Uterus (tissue), 2 donors: ENCODE results near the gene ARHGAP9.

Experiments used
- POLR2A ChIP-seq, 2 donors: fragments of 450-650 bp; IDR thresholded peaks; one replicate each; pipeline ENCODE4 v1.6.1; 2016; ENCODE audit warnings: antibody characterized with exemption in 2 of 2, mild to moderate bottlenecking in 1 of 2, moderate library complexity in 1 of 2
- TF ChIP-seq, protein P1 (sequence below), 4 experiments: fragments of 200-600 bp in 2 of 4; fragments of 450-650 bp in 2 of 4; sonication (generic) in 2 of 4; IDR thresholded peaks; one replicate each; pipeline ENCODE4 v1.5.1; 2016 to 2019; ENCODE audit warnings: antibody characterized with exemption in 4 of 4, mild to moderate bottlenecking in 2 of 4, moderate library complexity in 1 of 4

DNA sequence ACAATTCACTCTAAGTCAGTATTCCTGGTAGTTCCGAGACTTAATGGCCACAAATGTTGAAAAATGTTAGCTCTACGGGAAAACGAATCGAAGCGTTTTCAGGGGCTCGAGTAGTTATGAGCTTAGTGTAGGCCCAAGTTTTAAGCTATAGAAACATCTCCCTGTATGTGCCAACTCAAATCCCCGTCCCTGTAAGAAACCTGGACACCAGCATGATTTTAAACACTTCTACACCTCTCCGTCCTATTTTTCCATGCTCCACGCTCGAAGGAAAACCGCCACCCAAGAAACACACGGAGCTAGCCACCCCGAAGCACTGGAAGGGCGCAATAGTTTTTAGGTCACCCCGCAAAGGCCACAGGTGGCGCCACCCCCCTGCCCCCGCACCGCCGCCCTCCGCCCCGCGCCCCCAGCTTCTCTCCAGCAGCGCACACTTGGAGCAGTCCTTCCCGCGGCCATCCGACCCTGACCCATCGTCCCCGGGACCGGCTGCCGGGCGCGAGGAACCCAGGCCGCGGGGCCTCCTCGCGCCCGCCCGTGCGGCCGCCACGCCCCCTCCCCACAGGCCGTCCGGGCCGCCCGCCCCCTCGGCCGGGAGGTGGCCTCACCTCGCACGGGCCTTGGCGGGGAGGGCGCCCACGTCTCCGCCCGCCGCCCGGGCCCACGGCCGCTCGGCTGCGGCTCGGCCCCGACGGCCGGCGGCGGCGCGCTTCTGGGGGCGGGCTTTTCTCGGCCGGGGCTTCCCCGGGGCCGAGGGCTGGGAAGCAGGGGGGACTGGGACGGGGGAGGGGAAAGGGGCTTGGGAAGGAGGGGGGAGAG is 49.3 kb downstream of the ARHGAP9 start:
- TF ChIP-seq, protein P1, sequence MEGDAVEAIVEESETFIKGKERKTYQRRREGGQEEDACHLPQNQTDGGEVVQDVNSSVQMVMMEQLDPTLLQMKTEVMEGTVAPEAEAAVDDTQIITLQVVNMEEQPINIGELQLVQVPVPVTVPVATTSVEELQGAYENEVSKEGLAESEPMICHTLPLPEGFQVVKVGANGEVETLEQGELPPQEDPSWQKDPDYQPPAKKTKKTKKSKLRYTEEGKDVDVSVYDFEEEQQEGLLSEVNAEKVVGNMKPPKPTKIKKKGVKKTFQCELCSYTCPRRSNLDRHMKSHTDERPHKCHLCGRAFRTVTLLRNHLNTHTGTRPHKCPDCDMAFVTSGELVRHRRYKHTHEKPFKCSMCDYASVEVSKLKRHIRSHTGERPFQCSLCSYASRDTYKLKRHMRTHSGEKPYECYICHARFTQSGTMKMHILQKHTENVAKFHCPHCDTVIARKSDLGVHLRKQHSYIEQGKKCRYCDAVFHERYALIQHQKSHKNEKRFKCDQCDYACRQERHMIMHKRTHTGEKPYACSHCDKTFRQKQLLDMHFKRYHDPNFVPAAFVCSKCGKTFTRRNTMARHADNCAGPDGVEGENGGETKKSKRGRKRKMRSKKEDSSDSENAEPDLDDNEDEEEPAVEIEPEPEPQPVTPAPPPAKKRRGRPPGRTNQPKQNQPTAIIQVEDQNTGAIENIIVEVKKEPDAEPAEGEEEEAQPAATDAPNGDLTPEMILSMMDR (IDR thresholded peaks at IDR 0.05) = peak in 1 of 4 experiments; percentile 17
- no peak for TF ChIP-seq POLR2A (IDR thresholded peaks at IDR 0.05)
